ENCODE data around the gene ALKBH5.
A peak's percentile ranks its signal among the peaks of the same experiment; 100 is the strongest.

The ALKBH5 gene

GRCh38 chr17:18248300-18248731 lies 64.7 kb downstream of the ALKBH5 start:
- peak; percentile 47 to 67 for DNase-seq

- DNase-seq = no peak
Measured at GRCh38 chr17:18248811-18249210, 65.2 kb downstream of the ALKBH5 start.

GRCh38 chr17:18250259-18250658 lies 66.6 kb downstream of the ALKBH5 start:
- DNase-seq = peak; percentile 47 to 71

- DNase-seq = no peak
Measured at GRCh38 chr17:18250708-18251107, 67.1 kb downstream of the ALKBH5 start.

- DNase-seq = no peak
Measured at GRCh38 chr17:18251204-18251603, 67.6 kb downstream of the ALKBH5 start.

- DNase-seq = no peak
Measured at GRCh38 chr17:18252160-18252559, 68.5 kb downstream of the ALKBH5 start.

- no peak for DNase-seq
Measured at GRCh38 chr17:18253187-18253884, 69.7 kb downstream of the ALKBH5 start.

- DNase-seq = no peak
Measured at GRCh38 chr17:18253947-18254821, 70.6 kb downstream of the ALKBH5 start.

GRCh38 chr17:18254888-18255649 lies 71.4 kb downstream of the ALKBH5 start:
- no peak for DNase-seq

- DNase-seq = no peak
Measured at GRCh38 chr17:18256351-18256750, 72.7 kb downstream of the ALKBH5 start.

- no peak for DNase-seq
Measured at GRCh38 chr17:18256776-18257175, 73.1 kb downstream of the ALKBH5 start.

GRCh38 chr17:18257268-18257981 lies 73.8 kb downstream of the ALKBH5 start:
- no peak for DNase-seq

GRCh38 chr17:18257982-18258355 lies 74.3 kb downstream of the ALKBH5 start:
- DNase-seq = peak in 1 of 2 experiments; percentile 5

GRCh38 chr17:18258356-18259038 lies 74.9 kb downstream of the ALKBH5 start, which contains the start of gene FLII:
FLII (minus strand) TSS chr17:18258738; CDS start chr17:18258690, 48 bp downstream.
- peak in 1 of 2 experiments; percentile 10 for DNase-seq
